OCI-LY7 (cell line): ENCODE measurements around the gene ATP9B. TPM values are rescaled to one million over a fixed set of nuclear protein-coding genes. Genes with fewer than 3 reads are reported as not detected.

Experiments used
- BruUV-seq: library from RNA; stranded (reverse); fragments of 400-500 nt; replicated peaks from 2 replicates; lab custom pipeline; 2021; lab: Mats Ljungman, UMichigan
- CTCF ChIA-PET: fragments of 300-600 bp; sonication (Branson Sonifier 250); formaldehyde crosslinking; loops from one replicate; lab custom pipeline; 2022; ENCODE audit warnings: antibody characterized with exemption; ENCODE audit not compliant: unreplicated experiment; lab: Charles Lee
- POLR2A ChIA-PET: fragments of 300-600 bp; sonication (Branson Sonifier 250); formaldehyde crosslinking; loops from one replicate; lab custom pipeline; 2022; ENCODE audit warnings: antibody characterized with exemption; lab: Charles Lee
- DNase-seq: peaks from one replicate; pipeline ENCODE4 v3.0.0-alpha.2; 2015; ENCODE audit warnings: low spot score
- H2AFZ ChIP-seq: fragments of 200-600 bp; sonication (generic), shearing (Covaris generic); 2 replicates; pipeline ENCODE4 v1.6.1; 2014; ENCODE audit warnings: mild to moderate bottlenecking, antibody characterized with exemption, low read length, moderate library complexity
- H3K27ac ChIP-seq: fragments of 200-600 bp; sonication (generic); 2 replicates; pipeline ENCODE4 v1.5.1; 2014; ENCODE audit warnings: mixed run types, low read depth, mild to moderate bottlenecking, moderate library complexity, low read length, inconsistent platforms; ENCODE audit not compliant: poor library complexity, severe bottlenecking
- H3K36me3 ChIP-seq: fragments of 200-600 bp; sonication (generic); 2 replicates; pipeline ENCODE4 v1.6.1; 2014; ENCODE audit warnings: mild to moderate bottlenecking, antibody characterized with exemption, low read length, moderate library complexity, mixed read lengths; ENCODE audit not compliant: insufficient read depth
- H3K4me1 ChIP-seq: fragments of 200-600 bp; sonication (generic); 2 replicates; pipeline ENCODE4 v1.5.1; 2014; ENCODE audit warnings: mild to moderate bottlenecking, low read length; ENCODE audit not compliant: insufficient read depth, poor library complexity, severe bottlenecking
- H3K4me2 ChIP-seq: fragments of 200-600 bp; sonication (generic); 2 replicates; pipeline ENCODE4 v1.6.1; 2014; ENCODE audit warnings: mild to moderate bottlenecking, low read length
- H3K4me3 ChIP-seq: fragments of 200-600 bp; sonication (generic); 2 replicates; pipeline ENCODE4 v1.5.1; 2014; ENCODE audit warnings: mild to moderate bottlenecking, low read depth, low read length; ENCODE audit not compliant: poor library complexity, severe bottlenecking
- H3K79me2 ChIP-seq: fragments of 200-600 bp; sonication (generic); 2 replicates; pipeline ENCODE4 v1.6.1; 2016; ENCODE audit warnings: low read depth, mild to moderate bottlenecking, low read length, moderate library complexity, mixed read lengths; ENCODE audit not compliant: insufficient read depth
- H3K9me2 ChIP-seq: fragments of 200-600 bp; sonication (generic); 2 replicates; pipeline ENCODE4 v1.6.1; 2016; ENCODE audit warnings: mild to moderate bottlenecking, low read length, mixed read lengths; ENCODE audit not compliant: insufficient read depth
- H3K9me3 ChIP-seq: fragments of 200-600 bp; sonication (generic); 2 replicates; pipeline ENCODE4 v1.6.1; 2014; ENCODE audit warnings: mild to moderate bottlenecking, mixed run types, low read length, mixed read lengths
- H4K20me1 ChIP-seq: fragments of 200-600 bp; sonication (generic); 2 replicates; pipeline ENCODE4 v1.6.1; 2014; ENCODE audit warnings: mild to moderate bottlenecking, antibody characterized with exemption, low read length, moderate library complexity, mixed read lengths; ENCODE audit not compliant: insufficient read depth
- EZH2phosphoT487 ChIP-seq: fragments of 200-600 bp; sonication (generic); IDR thresholded peaks from 2 replicates; pipeline ENCODE4 v1.6.1; 2018; ENCODE audit warnings: low read depth, borderline replicate concordance, mild to moderate bottlenecking, mixed run types, antibody characterized with exemption, low read length, moderate library complexity, mixed read lengths
- intact Hi-C: fragments of 100-400 bp; cut with micrococcal nuclease; formaldehyde crosslinking; loops from one replicate; pipeline ENCODE4 v1.10.0; 2022; ENCODE audit not compliant: unreplicated experiment
- total RNA-seq, 2 experiments: library from RNA; depleted of rRNA in 1 of 2; stranded (reverse); fragments of >200 nt in 1 of 2; shearing (Covaris generic) in 1 of 2; gene quantifications; 2 replicates each; pipeline ENCODE4 v1.2.3, GENCODE V29; 2014 to 2022
- TF ChIP-seq, protein P1 (sequence below): fragments of 200-600 bp; sonication (generic); conservative IDR thresholded peaks from 2 replicates; pipeline ENCODE4 v1.5.1; 2014; ENCODE audit warnings: mild to moderate bottlenecking, antibody characterized with exemption, low read length, moderate library complexity, mixed read lengths

The ATP9B gene
- total RNA-seq, 2 experiments from 2014 or later = 27.1 to 36.4 TPM

DNA sequence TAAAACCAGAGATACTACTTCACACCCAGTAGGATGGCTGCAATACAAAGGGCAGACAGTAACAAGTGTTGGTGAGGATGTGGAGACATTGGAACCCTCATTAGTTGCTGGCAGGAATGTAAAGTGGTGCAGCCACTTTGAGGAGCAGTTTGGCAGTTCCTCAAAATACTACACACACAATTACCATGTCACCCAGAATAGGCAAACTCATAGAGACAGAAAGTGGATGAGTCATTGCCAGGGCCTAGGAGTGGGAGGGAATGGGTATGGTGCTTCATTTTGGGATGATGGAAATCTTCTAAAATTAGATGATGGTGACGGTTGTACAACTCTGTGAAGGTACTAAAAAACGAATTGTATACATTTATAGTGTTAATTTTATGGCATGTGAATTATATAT is 54.8 kb downstream of the ATP9B start:
- Histone ChIP-seq H3K9me2 (no peaks in the 10 kb centered on the region), H3K27ac (no peak overlapping the region), H3K79me2 (no peaks in the 10 kb centered on the region), H3K4me2 (no peak overlapping the region), H3K9me3 (no peaks in the 10 kb centered on the region), H3K4me1 (peaks cover 7% of the 10 kb centered on the region), H3K4me3 (no peak overlapping the region), H3K36me3 (peaks cover 27% of the 10 kb centered on the region), H4K20me1 (no peaks in the 10 kb centered on the region), H2AFZ (no peak overlapping the region)
- CTCF ChIA-PET = no interaction called here
- intact Hi-C loops = no loop called here
- BruUV-seq = no TSS peak
- TF ChIP-seq, protein P1, sequence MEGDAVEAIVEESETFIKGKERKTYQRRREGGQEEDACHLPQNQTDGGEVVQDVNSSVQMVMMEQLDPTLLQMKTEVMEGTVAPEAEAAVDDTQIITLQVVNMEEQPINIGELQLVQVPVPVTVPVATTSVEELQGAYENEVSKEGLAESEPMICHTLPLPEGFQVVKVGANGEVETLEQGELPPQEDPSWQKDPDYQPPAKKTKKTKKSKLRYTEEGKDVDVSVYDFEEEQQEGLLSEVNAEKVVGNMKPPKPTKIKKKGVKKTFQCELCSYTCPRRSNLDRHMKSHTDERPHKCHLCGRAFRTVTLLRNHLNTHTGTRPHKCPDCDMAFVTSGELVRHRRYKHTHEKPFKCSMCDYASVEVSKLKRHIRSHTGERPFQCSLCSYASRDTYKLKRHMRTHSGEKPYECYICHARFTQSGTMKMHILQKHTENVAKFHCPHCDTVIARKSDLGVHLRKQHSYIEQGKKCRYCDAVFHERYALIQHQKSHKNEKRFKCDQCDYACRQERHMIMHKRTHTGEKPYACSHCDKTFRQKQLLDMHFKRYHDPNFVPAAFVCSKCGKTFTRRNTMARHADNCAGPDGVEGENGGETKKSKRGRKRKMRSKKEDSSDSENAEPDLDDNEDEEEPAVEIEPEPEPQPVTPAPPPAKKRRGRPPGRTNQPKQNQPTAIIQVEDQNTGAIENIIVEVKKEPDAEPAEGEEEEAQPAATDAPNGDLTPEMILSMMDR = no peak
- no peak for TF ChIP-seq EZH2phosphoT487
- DNase-seq = no peak
- POLR2A ChIA-PET = no interaction called here

- no peak for DNase-seq
- intact Hi-C loops = no loop called here
- Histone ChIP-seq H3K9me3 (no peaks in the 10 kb centered on the region), H3K4me2 (no peak overlapping the region), H3K9me2 (no peaks in the 10 kb centered on the region), H2AFZ (no peak overlapping the region), H3K27ac (no peak overlapping the region), H3K36me3 (peaks cover 16% of the 10 kb centered on the region), H3K4me3 (no peak overlapping the region), H3K79me2 (no peaks in the 10 kb centered on the region), H4K20me1 (no peaks in the 10 kb centered on the region), H3K4me1 (no peaks in the 10 kb centered on the region)
- TF ChIP-seq, protein P1 = no peak
- TF ChIP-seq EZH2phosphoT487 = no peak
- ChIA-PET POLR2A (interaction anchor here (1.6 kb wide), 1 partner anchor 13 kb away, joined by 5 read pairs; no protein-coding TSS in a partner anchor), CTCF (no interaction called here)
- no TSS peak for BruUV-seq
Observed at GRCh38 chr18:79129120-79129519, 59.9 kb downstream of the ATP9B start.

- DNase-seq = no peak
- Histone ChIP-seq H2AFZ (no peak overlapping the region), H4K20me1 (no peaks in the 10 kb centered on the region), H3K36me3 (peaks cover 14% of the 10 kb centered on the region), H3K27ac (no peak overlapping the region), H3K4me1 (no peaks in the 10 kb centered on the region), H3K79me2 (no peaks in the 10 kb centered on the region), H3K4me2 (no peak overlapping the region), H3K9me2 (no peaks in the 10 kb centered on the region), H3K9me3 (no peaks in the 10 kb centered on the region), H3K4me3 (no peak overlapping the region)
- TF ChIP-seq EZH2phosphoT487 = no peak
- TF ChIP-seq, protein P1 = no peak
- no TSS peak for BruUV-seq
- intact Hi-C loops = no loop called here
- ChIA-PET CTCF (no interaction called here), POLR2A (no interaction called here)
Observed at GRCh38 chr18:79133724-79134123, 64.5 kb downstream of the ATP9B start.
